B cell (primary cell): ENCODE results near the gene SLC2A9.
A peak's percentile ranks its signal among the peaks of the same experiment; 100 is the strongest.

ENCODE experiments used
- EZH2 ChIP-seq: IDR thresholded peaks from 2 replicates; pipeline ENCODE4 v1.6.1; 2012; ENCODE audit warnings: borderline replicate concordance, low read depth, mild to moderate bottlenecking, moderate library complexity, low read length; ENCODE audit not compliant: insufficient read depth, poor library complexity, severe bottlenecking
- TF ChIP-seq, protein P1 (sequence below): fragments of 200-600 bp; IDR thresholded peaks from one replicate; pipeline ENCODE4 v1.8.0; 2022; ENCODE audit warnings: antibody characterized with exemption, mild to moderate bottlenecking

DNA sequence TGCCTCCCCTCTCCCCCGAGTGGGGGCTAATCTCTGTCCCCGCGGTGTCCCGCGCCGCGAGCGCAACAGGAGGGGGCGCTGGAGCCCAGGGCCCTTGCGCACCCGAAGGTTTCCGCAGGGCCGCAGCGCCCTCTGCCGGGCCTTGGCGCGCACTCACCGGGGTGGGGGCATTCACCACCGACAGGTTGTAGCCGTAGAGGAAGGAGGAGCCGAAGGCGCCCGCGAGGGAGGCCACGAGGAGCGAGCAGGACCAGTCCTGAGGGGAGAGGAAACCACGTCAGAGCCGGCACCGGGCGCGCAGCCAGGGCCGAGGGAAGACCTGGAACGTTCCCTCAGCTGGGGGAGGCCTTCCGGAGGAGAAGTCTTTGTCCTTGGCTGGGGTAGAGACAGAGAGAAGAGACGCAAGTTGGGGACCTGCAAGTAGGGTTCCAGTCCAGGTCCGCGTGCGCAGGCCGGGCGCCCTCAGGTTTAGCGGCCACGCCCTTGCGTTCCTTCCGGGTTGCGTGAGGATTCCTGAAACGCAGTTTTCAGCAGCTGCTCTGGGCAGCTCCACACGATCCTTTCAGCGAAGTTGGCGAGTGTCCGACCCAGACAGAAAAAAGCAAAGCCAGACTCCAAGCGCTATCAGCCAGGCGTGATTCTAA is 2.4 kb downstream of the SLC2A9 start:
- no peak for TF ChIP-seq EZH2
- TF ChIP-seq, protein P1, sequence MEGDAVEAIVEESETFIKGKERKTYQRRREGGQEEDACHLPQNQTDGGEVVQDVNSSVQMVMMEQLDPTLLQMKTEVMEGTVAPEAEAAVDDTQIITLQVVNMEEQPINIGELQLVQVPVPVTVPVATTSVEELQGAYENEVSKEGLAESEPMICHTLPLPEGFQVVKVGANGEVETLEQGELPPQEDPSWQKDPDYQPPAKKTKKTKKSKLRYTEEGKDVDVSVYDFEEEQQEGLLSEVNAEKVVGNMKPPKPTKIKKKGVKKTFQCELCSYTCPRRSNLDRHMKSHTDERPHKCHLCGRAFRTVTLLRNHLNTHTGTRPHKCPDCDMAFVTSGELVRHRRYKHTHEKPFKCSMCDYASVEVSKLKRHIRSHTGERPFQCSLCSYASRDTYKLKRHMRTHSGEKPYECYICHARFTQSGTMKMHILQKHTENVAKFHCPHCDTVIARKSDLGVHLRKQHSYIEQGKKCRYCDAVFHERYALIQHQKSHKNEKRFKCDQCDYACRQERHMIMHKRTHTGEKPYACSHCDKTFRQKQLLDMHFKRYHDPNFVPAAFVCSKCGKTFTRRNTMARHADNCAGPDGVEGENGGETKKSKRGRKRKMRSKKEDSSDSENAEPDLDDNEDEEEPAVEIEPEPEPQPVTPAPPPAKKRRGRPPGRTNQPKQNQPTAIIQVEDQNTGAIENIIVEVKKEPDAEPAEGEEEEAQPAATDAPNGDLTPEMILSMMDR = peak; percentile 98
